AML-193 (cell line): Measurements from ENCODE around the gene TCFL5.
A peak's percentile ranks its signal among the peaks of the same experiment; 100 is the strongest.

Source experiments
- DNase-seq, 2 experiments: peaks; one replicate each; lab custom pipeline; 2025; lab: John Stamatoyannopoulos, UW

TCFL5 gene

DNA sequence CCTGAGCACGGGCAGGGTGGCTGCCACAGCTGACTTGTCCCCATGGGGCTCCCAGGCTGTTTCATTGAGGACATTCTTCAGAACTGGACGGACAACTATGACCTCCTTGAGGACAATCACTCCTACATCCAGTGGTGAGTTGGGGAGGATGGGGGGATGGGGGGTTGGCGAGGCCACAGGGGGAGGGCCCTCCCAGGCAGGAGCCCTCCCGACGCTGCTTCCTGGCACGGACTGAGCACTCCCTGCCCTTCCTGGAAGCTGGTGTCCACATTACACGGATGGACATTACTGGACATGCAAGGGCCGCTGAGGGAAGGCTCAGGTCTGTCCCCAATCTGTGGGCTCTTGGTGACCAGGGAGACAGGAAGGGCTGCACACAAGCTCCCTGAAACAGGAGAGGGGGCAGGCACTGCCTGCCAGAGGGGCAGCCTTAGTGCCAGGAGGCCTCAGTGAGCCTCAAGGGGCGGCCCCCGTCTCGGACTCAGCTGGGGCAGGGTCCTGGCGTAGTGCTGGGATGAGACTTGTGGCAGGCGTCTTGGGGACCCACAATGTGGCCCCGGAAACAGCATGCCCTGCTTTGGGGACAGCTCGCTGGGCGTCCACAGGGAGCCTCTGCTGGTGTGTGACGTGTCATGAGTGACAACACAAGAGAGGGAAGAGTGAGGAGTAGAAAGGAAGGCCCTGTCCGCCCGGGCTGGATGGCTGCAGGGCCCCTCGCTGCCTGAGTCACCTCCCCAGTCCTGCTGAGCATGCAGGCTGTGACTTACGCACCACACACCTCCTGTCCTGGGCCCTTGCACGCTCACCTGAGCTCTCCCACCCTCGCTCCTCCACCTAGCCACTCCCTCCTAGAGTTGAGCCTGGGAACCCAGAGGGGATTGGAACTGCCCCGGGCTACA, 51.8 kb downstream of the TCFL5 start:
- DNase-seq = no peak

DNA sequence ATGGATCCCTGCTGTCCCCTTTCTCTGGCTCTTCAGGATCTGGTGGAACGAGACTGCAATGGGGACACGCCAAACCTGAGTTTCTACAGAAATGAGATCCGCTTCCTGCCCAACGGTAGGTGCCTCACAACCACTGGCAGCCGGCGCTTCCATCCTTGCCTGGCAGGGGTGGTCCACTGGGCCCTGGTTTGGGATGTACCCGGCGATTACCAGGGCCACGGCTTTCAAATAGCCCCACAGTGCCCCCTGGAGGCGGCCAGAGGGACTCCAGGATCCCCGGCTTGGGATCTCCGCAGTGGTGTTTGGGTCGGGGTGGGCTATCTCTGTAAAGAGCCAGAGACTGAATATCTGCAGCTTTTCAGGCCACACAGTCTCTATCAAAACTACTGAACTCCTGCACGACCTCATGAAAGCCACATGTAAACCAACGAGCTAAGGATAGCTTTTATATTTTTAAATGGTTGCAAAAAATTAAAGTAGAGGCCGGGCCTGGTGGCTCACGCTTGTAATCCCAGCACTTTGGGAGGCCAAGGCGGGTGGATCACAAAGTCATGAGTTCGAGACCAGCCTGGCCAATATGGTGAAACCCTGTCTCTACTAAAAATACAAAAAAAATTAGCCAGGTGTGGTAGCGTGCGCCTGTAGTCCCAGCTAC, 53.3 kb downstream of the TCFL5 start:
- DNase-seq = peak; percentile 21 to 39

DNA sequence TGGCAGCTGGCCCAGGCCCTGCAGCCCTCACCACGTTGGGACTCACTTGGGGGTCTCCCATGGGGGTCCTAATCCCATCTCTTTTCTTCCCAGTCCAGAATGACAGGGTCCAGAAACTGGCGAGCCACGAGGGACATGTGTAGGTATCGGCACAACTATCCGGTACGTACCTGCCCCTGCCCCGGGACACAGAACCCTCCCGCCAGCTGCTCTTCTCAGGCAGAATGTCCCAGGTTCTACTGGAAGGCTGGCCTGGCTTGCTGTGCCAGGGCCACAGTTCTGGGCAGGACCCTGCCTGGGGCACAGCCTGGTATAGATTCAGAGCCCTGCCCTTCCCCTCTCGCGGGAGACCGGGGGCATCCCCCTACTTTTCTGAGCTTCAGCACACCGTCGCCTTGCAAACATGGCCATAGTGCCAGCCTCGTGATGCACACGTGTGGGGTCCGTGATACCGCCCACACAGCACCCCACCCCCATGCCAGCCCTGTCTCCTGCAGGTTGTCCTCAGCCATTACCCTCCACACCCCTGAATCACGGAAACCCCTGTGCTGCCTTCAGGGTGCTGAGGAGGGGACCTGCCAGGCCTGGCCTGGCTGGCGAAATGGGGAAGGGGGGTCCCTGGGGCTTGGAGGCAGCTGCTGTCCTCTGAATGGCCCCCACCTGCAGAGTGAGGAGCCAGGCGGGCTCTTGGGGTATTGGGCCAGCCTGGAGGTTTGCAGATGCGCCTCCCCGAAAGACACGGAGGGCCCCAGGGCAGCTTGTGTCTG, 54.0 kb downstream of the TCFL5 start:
- no peak for DNase-seq

DNA sequence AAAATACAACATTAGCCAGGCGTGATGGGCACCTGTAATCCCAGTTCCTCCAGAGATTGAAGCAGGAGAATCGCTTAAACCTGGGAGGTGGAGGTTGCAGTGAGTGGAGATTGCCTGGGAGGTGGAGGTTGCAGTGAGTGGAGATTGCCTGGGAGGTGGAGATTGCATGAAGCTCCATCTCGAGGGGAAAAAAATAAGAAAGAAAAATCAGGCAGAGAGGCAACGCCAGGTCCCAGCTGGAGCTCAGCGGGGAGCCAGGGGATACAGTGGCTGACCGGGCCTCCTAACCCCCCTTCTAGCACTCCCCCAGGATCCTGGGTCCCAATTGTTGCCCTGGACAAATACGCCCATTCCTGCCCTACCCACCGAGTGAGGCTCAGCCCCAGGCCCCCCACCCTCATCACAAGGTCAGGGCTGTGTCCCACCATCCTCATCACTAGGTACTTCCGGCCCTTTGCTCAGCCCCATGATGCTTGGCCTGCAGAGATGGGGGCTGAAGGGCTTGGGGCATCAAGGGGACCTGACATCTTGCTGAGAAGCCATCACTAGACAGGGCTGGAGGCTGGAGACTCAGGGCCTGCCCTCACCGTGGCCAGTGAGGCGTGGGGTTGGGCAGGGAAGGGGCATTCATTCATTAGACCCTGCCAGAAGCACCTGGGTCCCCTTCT, 55.1 kb downstream of the TCFL5 start:
- no peak for DNase-seq

DNA sequence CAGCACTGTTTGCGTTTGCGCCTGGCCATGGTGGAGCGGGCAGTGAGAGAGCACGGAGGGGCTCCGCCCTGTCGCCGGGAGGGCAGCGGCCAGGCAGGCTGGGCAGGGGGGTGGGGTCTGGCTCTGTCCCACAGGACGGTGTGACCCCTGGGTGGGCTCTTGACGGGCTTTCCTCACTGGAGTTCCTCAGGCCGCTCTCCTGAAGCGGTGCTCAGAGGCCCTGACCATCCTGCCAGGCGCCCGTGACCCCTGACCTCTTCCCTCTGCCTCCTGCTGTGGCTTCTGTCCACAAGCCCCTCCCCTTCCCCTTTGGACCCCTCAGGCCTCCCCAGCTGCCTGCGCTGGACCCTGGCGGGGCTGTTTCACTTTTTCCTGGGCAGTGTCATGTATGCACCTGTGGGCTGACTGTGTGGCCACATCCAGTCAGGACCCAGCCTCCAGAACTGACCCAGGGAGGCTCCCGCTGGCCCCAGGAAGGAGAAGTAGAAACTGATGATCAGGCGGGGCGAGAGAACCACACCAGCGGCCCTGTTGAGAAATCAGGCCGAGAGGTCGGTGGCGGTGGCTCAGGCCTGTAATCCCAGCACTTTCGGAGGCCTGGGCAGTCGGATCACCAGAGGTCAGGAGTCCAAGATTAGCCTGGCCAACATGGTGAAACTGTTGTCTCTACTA, 55.8 kb downstream of the TCFL5 start:
- peak; percentile 48 to 71 for DNase-seq

DNA sequence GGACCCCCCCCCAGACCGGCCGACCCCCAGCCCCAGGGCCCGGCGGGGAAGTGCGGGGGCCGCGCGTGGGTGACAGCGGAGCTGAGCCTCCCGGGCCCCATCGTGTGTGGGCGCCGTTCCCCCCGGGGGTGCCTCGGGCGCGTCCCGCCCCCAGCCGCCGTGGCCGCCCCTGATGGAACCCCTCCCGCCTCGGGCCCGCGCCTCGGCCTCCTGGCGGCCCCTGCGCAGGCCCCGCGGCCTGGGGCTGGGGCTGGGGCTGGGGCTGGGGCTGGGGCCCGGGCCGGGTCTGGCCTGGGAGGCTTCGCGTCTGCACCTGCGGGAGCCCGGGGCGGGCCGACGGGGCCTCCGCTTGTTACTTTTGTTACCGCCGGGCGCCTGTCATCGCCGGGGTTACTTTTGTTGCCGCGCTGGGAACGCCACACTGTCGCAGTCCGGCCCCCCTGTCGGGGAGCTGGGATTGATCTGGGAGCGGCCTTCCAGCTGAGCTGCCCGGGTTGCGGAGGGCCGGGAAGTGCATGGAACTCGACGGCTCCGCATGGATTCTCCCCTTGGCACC, 56.4 kb downstream of the TCFL5 start:
- no peak for DNase-seq

DNA sequence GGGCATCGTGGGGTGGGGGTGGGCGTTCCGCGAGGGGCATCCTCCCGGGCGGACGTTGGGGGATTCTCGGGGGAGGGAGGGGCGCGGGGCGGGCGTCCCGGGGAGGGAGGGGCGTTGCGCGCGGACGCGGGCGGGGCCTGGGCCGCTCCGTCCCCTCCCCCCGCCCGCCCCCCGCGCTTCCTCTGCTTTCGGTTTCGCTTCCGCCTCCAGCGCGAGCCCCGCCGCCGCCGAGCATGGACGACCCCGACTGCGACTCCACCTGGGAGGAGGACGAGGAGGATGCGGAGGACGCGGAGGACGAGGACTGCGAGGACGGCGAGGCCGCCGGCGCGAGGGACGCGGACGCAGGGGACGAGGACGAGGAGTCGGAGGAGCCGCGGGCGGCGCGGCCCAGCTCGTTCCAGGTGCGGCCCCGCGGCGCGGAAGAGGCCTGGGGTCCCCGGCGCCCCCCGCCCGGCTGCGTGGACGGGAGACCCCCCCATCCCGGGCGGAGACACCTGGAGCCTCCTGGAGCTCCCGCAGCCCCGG, 56.9 kb downstream of the TCFL5 start, which contains the start of gene OGFR:
Gene OGFR, plus strand, starts transcription at position 209 of the 528 bp plus-strand sequence. Its CDS starts 25 bp downstream, at position 234.
- peak in 1 of 2 experiments; percentile 12 for DNase-seq

DNA sequence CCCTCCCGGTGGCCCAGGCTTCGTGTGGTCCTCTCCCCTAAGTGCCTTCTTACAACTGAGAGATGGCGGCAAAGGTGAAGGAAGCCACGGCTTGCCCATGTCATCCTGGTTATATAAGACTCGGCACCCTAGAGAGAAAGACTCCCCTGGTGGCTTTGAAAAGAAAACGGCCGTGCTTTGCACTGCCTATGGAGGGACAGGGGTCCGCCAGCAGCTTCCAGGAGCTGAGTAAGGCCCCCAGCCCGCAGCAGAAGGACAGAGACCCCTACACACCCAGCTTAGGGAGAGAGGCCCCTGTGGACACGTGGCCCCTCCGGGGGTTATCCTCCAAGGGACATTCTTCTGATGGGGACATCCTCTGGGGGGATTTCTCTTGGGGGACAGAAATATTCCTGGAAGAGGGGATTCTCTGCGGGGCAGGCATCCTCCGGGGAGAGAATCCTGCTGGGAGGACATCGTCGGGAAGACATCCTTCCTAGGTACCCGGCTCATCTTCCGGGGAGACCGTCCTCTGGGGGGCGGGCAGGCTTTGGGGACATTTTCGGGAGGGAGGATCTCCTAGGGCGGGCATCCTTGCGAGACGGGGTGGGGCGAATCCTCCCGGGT, 57.5 kb downstream of the TCFL5 start:
- DNase-seq = no peak

DNA sequence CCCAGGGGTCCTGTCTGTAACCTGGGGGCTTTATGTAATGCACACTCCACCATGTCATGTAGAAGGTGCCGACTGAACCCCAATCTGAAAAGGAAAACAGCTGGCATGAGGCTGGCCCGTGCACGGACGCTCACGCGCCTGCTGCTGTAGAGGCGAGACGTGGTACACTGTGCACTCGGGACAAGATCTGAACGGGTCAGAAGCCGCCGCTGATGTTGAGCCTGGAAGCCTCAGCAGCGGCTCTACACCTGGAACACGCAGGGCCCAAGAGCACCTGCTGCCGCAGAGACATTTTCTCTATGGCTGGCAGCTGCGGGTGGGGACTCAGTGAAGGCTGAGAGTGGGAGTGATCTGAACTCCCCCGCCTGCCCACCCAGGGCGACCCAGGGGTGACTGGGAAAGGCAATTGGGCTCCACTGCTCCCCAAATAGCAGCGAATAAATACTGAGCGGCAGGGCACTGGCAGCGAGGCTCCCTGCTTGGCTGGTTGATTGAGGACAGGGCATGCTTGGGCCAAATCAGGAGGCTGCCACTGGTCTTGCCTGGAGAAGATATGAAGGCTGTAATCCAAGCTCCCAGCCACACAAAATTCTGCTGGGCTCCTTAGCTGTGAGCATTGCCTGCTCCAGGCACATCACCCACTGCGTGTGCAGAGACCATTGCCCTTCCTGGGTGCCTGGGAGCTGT, 59.5 kb downstream of the TCFL5 start:
- no peak for DNase-seq

DNA sequence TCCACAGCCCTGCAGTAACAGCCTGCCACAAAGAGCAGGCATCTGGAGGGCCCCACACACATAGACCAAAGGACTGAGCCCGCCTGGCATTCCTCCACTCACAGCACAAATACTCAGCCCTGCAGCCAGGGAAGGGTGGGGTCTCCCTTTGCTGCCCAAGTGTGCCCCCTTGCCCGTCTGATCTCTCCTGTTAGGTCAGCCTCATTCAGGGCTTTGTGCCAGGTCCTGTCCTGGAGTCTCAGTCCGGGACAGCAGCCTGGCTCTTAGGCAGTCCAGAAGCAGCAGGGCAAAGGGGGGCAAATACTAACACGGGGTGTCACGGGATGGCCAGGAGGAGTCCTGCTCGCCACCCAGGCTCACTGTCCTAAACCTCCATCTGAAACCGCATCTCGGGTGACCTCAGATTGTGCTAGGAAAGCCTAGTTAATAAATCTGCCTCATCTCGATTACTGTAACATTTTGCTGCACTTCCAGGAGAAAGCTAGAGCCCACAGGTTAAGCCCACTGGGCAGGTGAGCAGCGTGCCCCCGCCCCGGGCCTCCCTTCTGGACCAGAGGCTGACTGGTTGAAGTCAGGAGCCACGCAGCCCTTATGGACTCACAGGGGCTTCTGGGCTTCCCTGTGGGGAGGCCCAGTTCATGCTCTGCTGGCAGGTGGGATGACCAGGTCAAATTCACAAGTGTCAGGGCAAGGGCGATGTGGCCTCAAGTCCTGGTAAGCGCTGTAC, 60.2 kb downstream of the TCFL5 start:
- no peak for DNase-seq

DNA sequence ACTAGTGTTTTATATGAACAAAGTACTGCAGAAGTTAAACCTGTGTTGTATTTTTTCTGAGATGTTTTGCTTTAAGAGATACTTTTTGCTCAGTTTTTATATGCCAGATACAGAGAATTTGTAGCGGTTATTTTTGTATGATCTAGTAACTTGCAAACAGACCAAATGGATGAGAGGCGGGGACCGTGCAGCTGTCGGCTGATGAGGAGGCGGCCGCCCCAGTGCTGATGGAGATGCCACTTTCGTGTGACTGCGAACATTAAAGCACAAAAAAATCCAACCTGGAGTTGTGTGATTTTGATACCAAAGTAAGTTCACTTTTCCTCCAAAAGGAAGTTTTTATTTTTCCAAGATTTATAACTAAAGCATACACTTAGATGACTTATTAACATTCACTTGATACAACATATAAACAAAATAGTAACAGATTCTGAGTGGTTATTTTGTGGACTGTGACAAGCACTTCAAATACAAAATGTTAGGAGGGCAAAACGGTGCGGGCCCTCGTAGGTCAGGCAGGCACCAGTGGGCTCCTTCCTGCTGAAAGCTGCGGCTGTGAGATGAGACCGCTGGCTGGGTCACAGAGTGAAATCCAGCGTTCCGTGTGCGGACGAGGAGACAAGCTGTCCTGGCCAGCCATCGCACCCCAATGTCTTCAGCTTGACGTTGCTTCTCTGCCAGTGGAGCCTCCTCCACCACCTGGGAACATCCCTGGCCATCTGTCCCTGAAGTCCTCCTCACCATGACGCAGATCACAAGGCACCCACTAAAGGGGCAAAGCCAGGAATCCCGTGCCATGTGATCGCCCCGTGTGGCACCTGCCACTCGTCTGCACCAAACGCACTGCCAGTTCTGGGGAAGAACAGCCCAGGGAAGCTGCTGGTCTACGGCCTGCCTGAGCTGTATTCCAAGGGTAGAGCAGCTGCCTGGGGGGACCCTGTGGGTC, 61.0 kb downstream of the TCFL5 start:
- no peak for DNase-seq

DNA sequence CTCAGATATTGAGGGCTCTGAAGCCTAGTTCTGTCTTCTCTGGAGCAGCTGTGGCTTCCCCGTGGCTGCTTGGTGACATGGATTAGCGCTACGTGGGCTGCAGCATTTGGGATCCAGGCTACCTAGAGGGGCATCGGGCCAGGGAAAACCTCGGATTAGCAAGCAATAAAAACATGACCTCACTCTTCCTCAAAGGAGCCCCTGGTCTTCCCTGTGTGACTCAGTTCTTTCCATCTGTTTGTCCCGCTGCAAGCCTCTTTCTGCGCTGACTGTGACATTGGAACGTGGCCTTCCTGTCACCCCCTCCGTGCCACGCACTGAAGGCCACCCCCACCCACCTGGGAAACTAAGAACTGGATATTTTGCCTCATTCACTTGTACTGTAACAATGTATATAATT, 61.7 kb downstream of the TCFL5 start:
- DNase-seq = no peak

DNA sequence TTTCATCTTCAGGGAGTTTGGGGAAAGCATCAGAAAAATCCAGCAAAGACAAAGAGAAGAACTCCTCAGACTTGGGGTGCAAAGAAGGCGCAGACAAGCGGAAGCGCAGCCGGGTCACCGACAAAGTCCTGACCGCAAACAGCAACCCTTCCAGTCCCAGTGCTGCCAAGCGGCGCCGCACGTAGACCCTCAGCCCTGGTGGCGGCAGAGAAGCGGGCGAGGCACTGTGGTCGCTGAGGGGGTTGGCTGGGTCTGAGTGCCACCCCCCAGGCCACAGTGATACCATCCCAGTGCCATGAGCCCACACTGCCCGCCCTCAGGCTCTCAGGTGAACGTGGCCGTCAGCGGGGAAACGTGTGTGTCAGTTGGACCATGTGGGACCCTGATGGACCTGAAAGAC, 62.2 kb downstream of the TCFL5 start:
- DNase-seq = no peak

DNA sequence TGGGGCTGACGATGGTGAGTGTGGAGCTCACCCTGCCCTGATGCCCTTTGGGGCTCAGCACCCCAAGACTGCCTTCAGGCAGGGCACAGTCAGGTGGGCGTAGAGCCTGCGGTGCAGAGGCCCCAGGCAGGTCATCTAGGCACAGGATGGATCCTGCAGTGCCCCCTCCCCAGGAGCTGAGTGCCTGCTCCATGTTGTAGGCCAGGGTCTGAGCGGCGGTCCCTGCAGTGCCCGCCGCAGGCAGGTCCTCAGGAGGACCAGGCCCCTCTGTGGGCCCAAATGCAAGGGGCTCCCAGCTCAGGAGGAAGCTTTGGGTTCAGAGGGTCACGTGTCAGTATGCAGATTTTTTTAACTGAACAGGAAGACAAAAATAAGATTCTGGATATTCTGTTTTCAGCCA, 62.6 kb downstream of the TCFL5 start:
- DNase-seq = no peak

DNA sequence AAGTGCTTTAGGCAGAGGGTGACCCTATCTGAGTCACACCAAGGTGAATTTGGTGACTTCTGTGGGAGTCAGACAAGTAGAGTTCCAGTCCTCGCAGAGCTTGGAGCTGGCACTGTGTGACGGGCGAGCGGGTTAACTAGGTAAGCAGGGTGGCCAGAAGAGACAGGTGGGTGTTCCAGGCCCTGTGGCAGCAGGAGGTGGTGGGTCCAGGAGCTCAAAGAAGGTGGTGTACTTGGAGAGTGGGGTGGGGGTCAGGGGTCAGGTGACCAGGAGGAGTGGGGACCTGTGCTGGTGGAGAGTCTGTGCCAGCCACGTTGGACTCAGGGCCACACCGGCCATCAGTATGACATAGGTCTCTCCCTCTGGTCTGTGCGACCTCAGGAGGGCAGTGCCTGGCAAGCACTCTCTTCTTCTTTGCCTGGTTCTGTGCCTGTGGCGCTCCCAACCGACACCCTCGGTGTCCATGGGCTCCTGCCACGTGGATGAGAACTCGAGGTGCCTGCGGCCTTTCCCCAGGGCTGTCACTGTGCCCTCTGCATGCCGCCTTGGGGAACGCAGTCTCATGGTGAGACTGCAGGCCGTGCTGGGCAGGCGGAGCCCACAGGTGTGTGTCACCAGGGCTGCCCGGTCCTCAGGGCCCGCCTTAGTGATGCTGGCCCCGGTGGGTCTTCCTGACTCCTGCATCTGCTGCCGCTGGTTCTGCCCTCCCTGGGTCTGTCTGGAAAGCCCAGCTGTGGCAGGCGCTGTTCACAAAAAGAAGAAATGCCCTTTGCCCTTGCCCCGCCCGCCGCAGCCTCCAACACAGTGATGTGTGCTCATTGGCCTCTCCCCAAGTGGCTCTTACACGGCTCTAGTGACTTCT, 63.7 kb downstream of the TCFL5 start:
- no peak for DNase-seq

DNA sequence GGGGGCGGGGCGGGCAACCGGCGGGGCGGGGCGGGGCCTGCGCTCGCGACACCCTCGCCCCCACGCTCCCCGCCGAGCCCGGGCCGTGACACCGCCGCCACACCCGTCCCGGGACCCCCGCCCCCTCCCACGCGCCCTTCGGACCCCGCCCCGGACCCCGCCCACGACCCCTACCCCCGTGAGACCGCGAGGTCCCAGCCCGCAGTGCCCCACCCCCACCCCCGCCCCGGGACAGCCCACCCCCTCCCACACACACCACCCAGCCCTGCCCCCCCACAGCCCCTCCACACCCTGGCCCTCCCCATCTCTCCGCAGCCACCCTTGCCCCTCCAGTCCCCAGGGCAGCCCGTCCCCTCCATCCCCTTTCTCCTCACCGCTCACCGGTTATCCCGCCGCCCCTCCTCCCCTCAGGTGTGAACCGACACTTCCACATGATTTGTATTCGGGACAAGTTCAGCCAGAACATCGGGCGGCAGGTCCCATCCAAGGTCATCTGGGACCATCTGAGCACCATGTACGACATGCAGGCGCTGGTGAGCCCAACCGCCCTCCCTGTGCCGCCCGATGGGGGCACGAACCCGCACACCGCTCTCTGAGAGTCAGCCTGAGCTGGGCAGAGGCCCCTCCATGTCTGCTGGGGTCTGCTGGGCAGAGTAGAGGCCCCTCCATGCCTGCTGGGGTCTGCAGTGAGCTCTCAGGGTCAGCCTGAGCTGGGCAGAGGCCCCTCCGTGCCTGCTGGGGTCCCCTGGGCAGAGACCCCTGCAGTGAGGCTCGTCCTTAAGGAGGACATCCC, 64.7 kb downstream of the TCFL5 start:
- no peak for DNase-seq
